GM21529 (cell line): Measurements from ENCODE around the gene MAPK7.

Experiments
- ATAC-seq: cut with Tn5 transposase; IDR thresholded peaks from one replicate; pipeline ENCODE4 v1.9.1; 2021; ENCODE audit not compliant: unreplicated experiment

MAPK7 gene

DNA sequence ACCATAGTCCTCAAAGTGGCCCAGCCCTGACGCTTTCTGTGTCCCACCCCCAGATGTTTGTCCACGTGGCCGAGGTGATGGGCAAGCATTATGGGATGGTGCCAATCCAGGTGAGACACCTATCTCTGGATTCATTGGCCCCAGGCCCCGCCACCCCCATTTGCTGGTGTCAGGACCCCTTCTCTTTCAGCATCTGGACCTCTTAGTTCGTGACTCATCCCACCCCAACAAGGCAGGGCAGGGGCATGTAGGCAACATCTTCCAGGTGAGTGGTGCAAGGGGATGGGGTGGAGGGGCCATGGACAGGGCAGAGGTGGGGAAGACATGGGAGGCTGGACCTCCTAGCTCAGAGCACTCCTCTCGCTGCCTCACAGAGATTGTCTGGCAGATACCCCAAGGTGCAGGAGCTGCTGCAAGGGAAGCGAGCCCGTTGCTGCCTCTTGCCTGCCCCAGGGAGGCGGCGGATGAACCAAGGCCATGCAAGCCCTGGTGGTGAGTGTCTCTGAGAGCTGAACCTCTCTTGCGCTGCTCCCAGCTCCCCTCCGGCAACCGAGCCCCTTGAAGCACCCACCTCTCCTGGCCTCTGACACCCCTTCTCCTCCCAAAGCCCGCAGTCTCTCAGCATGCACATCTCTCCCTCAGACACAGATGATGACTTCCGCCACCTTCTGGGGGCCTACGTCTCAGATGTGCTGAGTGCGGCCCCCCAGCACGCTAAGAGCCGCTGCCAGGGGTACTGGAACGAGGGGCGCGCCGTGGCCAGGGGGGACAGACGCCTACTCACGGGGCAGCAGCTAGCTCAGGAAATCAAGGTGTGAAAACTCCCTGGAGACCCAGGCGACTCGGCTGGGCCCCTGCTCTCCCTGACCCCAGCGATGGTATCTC is 36.3 kb downstream of the MAPK7 start:
- ATAC-seq, result no peak

- no peak for ATAC-seq
Observed at GRCh38 chr17:19415311-19415710, 37.0 kb downstream of the MAPK7 start.

- ATAC-seq, result no peak
Observed at GRCh38 chr17:19415806-19416775, 37.8 kb downstream of the MAPK7 start.

DNA sequence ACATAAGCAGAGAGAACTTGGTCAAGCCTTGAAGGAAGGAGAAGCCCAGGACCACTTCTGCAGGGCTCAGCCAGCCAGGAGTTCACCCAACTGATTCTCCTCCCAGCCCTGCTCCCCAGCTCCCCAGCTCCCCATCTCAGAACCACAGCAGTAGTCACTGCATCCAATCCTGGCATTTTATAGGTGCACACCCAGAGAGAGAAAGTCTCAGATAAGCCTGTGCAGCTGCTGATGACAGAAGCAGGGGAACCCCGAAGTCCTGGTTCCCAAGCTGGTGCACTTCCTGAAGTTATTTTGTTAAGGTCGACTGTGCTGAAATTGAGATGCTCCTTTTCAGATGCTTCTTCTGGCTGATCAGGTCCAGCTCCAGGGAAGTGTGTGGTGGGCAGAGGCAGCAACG is 39.3 kb downstream of the MAPK7 start:
- ATAC-seq, result no peak

DNA sequence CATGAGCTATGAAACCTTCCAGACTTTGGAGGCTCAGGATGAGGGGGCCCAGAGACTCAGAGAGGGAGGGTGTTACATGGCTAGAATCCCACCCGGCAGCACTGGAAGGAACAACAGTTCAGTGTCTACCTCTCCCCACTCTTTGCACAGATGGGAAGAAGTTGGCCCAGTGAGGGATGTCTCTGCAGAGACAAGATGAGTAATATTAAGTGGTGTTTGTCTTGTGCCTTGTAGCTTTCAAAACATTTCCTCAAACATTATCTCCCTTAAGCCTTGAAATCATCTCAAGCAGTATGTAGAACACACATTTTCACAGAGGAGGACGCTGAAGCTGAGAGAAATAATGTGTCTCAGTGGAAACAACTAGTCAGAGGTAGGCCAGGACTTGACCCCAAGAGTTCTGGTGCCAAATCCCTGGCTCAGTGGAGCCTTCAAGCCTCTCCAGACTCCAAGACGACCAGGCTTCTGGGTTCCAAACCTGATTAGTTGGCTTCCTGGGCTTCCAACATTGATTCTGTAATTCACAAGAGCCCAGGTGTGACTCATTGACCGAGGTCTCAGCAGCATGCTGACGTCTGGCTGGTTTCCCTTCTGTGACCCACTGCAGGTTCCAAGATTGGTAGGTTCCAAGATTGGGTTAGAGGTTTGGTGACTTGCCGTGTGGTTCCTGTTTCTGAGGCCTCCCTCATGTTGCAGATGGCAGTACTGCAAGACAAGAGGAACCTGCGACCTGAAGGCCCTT is 40.1 kb downstream of the MAPK7 start:
- no peak for ATAC-seq

GRCh38 chr17:19421219-19421618 is 42.9 kb downstream of the MAPK7 start:
- ATAC-seq, result no peak

DNA sequence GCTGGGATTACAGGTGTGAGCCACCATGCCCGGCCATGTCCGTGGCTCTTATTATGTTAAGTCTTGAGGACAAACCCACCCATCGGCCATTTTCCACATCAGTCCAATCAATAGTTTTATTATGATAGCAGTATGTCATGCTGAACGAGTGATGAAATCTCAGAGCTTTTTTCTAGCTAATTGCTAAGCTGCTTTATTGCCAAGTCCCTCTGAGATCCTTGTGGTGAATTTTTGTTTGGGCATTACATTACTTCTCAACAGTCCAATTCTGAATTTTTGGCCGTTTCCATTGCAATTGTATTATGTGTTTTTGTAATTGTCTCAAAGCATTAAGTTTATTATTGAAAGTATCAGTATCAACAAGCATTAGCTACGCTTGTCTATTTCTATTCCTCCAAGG is 43.6 kb downstream of the MAPK7 start:
- ATAC-seq, result no peak

DNA sequence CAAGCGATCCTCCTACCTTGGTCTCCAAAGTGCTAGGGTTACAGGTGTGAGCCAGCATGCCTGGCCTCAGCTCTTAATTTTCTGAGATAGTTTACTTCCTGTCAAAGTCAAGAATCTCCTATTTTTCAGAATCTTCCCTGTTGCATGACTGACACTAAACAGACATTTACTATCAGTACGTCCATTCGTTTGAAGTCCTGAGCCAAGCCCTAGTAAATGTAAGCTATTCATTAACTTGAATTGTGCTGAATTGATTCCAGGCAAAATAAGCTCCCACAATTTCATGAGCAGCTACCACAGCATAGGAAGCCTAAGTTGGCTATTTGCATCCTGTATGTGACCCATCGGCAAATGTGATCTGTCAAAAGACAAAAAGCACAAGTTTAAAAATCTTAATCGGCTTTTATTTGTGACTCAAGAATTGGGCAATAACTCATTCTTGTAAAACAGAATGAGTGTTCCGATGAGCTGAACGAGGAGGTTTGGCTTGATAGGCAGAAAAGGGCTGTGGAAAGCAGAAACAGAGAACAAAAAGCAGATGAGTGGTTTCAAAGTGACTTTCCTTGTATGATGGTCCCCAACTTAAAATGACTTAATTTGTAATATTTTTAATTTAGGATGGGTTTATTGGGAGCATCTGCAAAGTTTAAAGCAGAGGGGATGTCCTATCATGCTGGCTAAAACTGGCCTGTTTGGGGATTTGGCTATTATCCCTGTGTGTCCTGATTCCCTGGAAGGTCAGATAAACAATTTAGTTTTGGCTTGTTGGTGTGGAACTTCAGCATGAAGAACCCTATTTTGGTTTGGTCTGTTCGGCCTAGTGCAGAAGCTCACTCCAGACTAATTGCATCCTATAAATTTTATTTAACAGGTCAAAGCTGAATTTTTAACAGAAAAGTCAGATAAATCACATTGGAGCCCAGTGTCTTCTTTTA is 46.9 kb downstream of the MAPK7 start:
- no peak for ATAC-seq

GRCh38 chr17:19426631-19427030 is 48.3 kb downstream of the MAPK7 start:
- no peak for ATAC-seq

DNA sequence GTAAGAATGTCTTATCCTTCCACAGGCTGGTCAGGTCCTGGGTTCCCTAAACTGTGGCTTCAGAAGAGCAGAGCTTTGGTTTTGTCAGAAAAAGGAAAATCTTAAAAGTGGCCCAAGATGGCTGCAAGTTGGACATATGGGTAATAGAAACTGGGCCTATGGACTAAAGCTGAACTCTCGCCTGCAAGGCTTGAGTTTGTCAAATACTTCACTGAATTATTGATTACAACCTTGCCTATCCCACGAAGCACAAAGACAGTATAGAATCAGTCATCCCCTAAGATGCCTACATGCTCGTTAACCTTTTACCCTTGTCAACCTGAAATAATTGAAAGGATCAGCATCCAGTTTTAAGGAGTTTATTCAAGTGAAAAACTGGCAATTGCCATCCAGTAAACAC is 53.4 kb downstream of the MAPK7 start:
- ATAC-seq, result no peak
